Lower lobe of right lung (tissue), 2 donors: ENCODE measurements around the gene OSGEP. TPM values are rescaled to one million over a fixed set of nuclear protein-coding genes. Genes with fewer than 3 reads are reported as not detected.

Source experiments
- ATAC-seq, 2 donors: fragments of 200-7000 bp; cut with Tn5 transposase; one replicate each; pipeline ENCODE4 v1.9.1; 2020 to 2022; ENCODE audit warnings: mild to moderate bottlenecking in 2 of 2, moderate library complexity in 2 of 2
- DNase-seq: peaks from one replicate; pipeline ENCODE4 v3.0.0-alpha.2; 2020
- H3K27ac ChIP-seq: fragments of 200-600 bp; one replicate; pipeline ENCODE4 v1.8.0; 2022
- H3K27me3 ChIP-seq: fragments of 200-600 bp; one replicate; pipeline ENCODE4 v1.8.0; 2022; ENCODE audit warnings: low read depth
- H3K36me3 ChIP-seq: fragments of 200-600 bp; one replicate; pipeline ENCODE4 v1.8.0; 2022; ENCODE audit warnings: mild to moderate bottlenecking
- H3K4me1 ChIP-seq: fragments of 200-600 bp; one replicate; pipeline ENCODE4 v1.8.0; 2022
- H3K4me3 ChIP-seq: fragments of 200-600 bp; one replicate; pipeline ENCODE4 v1.8.0; 2022; ENCODE audit warnings: mild to moderate bottlenecking
- H3K9me3 ChIP-seq: fragments of 200-600 bp; one replicate; pipeline ENCODE4 v1.8.0; 2022
- CTCF ChIP-seq: fragments of 200-600 bp; IDR thresholded peaks from one replicate; pipeline ENCODE4 v1.8.0; 2022; ENCODE audit warnings: antibody characterized with exemption, mild to moderate bottlenecking
- intact Hi-C: fragments of 100-400 bp; cut with DNase I; formaldehyde crosslinking; loops from one replicate; pipeline ENCODE4 v1.11.0; 2022
- long read RNA-seq: library from polyadenylated mRNA; unstranded; transcript quantifications from one replicate; pipeline ENCODE4 v2.0.0, GENCODE V29; 2021
- total RNA-seq: library from RNA; stranded (reverse); fragmentation: NEBNext Ultra II Directional; extraction: Animal tissue kit (Norgen Biotek cat#: 25700); gene quantifications from one replicate; pipeline ENCODE4 v1.2.1, GENCODE V29; 2021
- donor health status: DM: no; HTN: yes; CAD: no; lungs with severe emphysema.

Gene OSGEP
- total RNA-seq = 32.6 TPM
- long read RNA-seq, transcript OSGEP-201 (11 exons, 2,002 nt) = major isoform, 34 of 41 reads
- long read RNA-seq, partial matches to known transcripts = 2 of 41 reads
- long read RNA-seq, other reads (novel, unspliced or antisense) = 5 of 41 reads

GRCh38 chr14:20454516-20455354, at the start of gene OSGEP, which contains the start of gene APEX1:
TSS of gene OSGEP (minus strand) at chr14:20454812. CDS start at chr14:20454683, 129 bp downstream.
TSS of gene APEX1 (plus strand) at chr14:20455226. CDS start at chr14:20455646, 420 bp downstream.
- H3K27ac ChIP-seq = peak within 1 kb of the TSS; percentile 96
- H3K27me3 ChIP-seq = no peaks in the 10 kb centered on the region
- peaks cover 47% of the 10 kb centered on the region for H3K4me1 ChIP-seq
- DNase-seq (peak; percentile 99), ATAC-seq (peak; percentile 96)
- H3K9me3 ChIP-seq = no peaks in the 10 kb centered on the region
- peak within 1 kb of the TSS; percentile 91 for H3K4me3 ChIP-seq
- peaks cover 65% of the 10 kb centered on the region for H3K36me3 ChIP-seq
- no peak for TF ChIP-seq CTCF
- intact Hi-C loops = no loop called here

GRCh38 chr14:20503898-20504297, 49.3 kb upstream of the OSGEP start:
- TF ChIP-seq CTCF = no peak
- peaks cover 5% of the 10 kb centered on the region for H3K4me1 ChIP-seq
- no peaks in the 10 kb centered on the region for H3K36me3 ChIP-seq
- ATAC-seq = peak in 1 of 2 donors; percentile 38
- H3K27ac ChIP-seq = no peak overlapping the region
- H3K27me3 ChIP-seq = no peaks in the 10 kb centered on the region
- no peak overlapping the region for H3K4me3 ChIP-seq
- no peak for DNase-seq
- H3K9me3 ChIP-seq = no peaks in the 10 kb centered on the region
- intact Hi-C loops = no loop called here

- intact Hi-C loops = no loop called here
- ATAC-seq (no peak), DNase-seq (no peak)
- TF ChIP-seq CTCF = no peak
- Histone ChIP-seq H3K36me3 (no peaks in the 10 kb centered on the region), H3K27me3 (no peaks in the 10 kb centered on the region), H3K9me3 (no peaks in the 10 kb centered on the region), H3K4me1 (peaks cover 5% of the 10 kb centered on the region), H3K27ac (no peak overlapping the region), H3K4me3 (no peak overlapping the region)
Observed at GRCh38 chr14:20501346-20501745, 46.7 kb upstream of the OSGEP start.

- Histone ChIP-seq H3K27ac (no peak overlapping the region), H3K4me3 (no peak overlapping the region), H3K27me3 (no peaks in the 10 kb centered on the region), H3K36me3 (no peaks in the 10 kb centered on the region), H3K4me1 (peaks cover 5% of the 10 kb centered on the region), H3K9me3 (no peaks in the 10 kb centered on the region)
- ATAC-seq = no peak
- intact Hi-C loops = no loop called here
- TF ChIP-seq CTCF = no peak
- DNase-seq = no peak
Observed at GRCh38 chr14:20499881-20500280, 45.3 kb upstream of the OSGEP start.

GRCh38 chr14:20499108-20499507, 44.5 kb upstream of the OSGEP start:
- Histone ChIP-seq H3K27ac (no peak overlapping the region), H3K4me1 (peaks cover 5% of the 10 kb centered on the region), H3K9me3 (no peaks in the 10 kb centered on the region), H3K4me3 (no peak overlapping the region), H3K36me3 (no peaks in the 10 kb centered on the region), H3K27me3 (no peaks in the 10 kb centered on the region)
- DNase-seq (no peak), ATAC-seq (no peak)
- TF ChIP-seq CTCF = no peak
- intact Hi-C loops = no loop called here
